Measurements from ENCODE around the gene GLIS1.

The GLIS1 gene

DNA sequence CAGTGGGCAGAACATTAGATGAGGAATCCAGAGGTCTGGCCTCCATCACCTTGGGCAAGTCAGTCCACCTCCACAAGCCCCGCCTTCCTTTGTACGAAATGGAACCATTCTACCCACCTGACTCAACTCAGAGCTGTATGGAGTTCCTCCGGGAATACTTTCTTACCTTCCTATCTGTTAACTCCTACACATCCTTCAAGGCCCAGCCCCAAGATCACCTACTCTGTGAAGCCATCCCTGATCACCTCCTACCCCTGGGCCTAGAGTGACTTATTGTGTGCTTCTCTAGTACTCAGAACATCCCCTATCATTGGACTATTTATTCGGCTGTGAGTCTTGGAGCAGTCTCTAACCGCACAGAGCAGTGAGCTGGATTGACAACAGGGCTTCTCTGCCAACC lies 66.7 kb downstream of the GLIS1 start:
- Histone ChIP-seq H2AFZ (ENCODE audit: low read length) (no peak overlapping the region), H3K36me3 (ENCODE audit: insufficient read depth, low read length) (no peaks in the 10 kb centered on the region), H4K20me1 (ENCODE audit: insufficient read depth, low read length, poor library complexity, severe bottlenecking) (no peaks in the 10 kb centered on the region), H3F3A (ENCODE audit: low read depth) (no peaks in the 10 kb centered on the region), H3K4me3 (ENCODE audit: low read length, poor library complexity, severe bottlenecking) (no peak overlapping the region), H3K27me3 (ENCODE audit: insufficient read depth, low read length, poor library complexity, severe bottlenecking) (no peaks in the 10 kb centered on the region), H3K9ac (ENCODE audit: low read depth, low read length, poor library complexity, severe bottlenecking) (no peak overlapping the region), H3K4me1 (ENCODE audit: insufficient read depth, low read length, poor library complexity, severe bottlenecking) (peaks cover 25% of the 10 kb centered on the region), H3K9me3 (ENCODE audit: insufficient read depth, low read depth, low read length) (no peaks in the 10 kb centered on the region), H3K4me2 (ENCODE audit: low read depth, low read length, poor library complexity, severe bottlenecking) (no peak overlapping the region), H3K9me2 (replicated peaks; ENCODE audit: low read depth, low read length) (no peaks in the 10 kb centered on the region), H3K79me2 (ENCODE audit: insufficient read depth, low read length) (no peaks in the 10 kb centered on the region)
- no peak for TF ChIP-seq EZH2phosphoT487 (IDR thresholded peaks at IDR 0.05; ENCODE audit: borderline replicate concordance)
- TF ChIP-seq, protein P1, sequence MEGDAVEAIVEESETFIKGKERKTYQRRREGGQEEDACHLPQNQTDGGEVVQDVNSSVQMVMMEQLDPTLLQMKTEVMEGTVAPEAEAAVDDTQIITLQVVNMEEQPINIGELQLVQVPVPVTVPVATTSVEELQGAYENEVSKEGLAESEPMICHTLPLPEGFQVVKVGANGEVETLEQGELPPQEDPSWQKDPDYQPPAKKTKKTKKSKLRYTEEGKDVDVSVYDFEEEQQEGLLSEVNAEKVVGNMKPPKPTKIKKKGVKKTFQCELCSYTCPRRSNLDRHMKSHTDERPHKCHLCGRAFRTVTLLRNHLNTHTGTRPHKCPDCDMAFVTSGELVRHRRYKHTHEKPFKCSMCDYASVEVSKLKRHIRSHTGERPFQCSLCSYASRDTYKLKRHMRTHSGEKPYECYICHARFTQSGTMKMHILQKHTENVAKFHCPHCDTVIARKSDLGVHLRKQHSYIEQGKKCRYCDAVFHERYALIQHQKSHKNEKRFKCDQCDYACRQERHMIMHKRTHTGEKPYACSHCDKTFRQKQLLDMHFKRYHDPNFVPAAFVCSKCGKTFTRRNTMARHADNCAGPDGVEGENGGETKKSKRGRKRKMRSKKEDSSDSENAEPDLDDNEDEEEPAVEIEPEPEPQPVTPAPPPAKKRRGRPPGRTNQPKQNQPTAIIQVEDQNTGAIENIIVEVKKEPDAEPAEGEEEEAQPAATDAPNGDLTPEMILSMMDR (conservative IDR thresholded peaks at IDR 0.05; ENCODE audit: low read length): no peak

DNA sequence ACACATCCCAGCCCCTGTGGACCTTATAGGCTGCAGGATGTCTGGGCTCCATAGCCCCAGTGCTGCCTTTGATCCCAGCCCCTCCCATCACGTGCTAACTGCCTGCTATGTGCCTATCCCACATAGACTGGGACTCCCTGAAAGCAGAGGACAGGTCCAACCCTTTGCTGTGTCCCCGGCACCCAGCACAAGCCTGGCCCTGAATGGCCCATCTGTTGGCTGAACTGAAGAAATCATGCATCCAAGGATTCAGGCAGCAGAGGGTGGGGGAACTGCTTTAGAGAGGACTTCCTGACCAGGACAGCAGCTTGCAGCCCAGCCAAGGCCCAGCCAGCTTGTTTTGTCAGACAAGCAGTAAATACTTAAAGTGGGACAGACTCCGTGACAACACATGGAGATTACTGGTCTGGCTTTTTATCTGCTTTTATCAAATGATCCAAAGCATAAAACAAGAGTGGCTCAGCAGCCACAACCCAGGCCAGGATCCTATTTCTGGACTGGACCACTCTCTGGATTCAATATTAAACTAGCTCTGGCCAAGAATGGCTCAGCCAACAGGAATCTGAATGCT lies 69.3 kb downstream of the GLIS1 start:
- Histone ChIP-seq H3K4me3 (ENCODE audit: low read length, poor library complexity, severe bottlenecking) (no peak overlapping the region), H3K79me2 (ENCODE audit: insufficient read depth, low read length) (no peaks in the 10 kb centered on the region), H3K9ac (ENCODE audit: low read depth, low read length, poor library complexity, severe bottlenecking) (peak overlapping the region; percentile 3), H3F3A (ENCODE audit: low read depth) (no peaks in the 10 kb centered on the region), H3K9me3 (ENCODE audit: insufficient read depth, low read depth, low read length) (no peaks in the 10 kb centered on the region), H3K9me2 (replicated peaks; ENCODE audit: low read depth, low read length) (no peaks in the 10 kb centered on the region), H3K4me1 (ENCODE audit: insufficient read depth, low read length, poor library complexity, severe bottlenecking) (peaks cover 31% of the 10 kb centered on the region), H3K27me3 (ENCODE audit: insufficient read depth, low read length, poor library complexity, severe bottlenecking) (no peaks in the 10 kb centered on the region), H4K20me1 (ENCODE audit: insufficient read depth, low read length, poor library complexity, severe bottlenecking) (no peaks in the 10 kb centered on the region), H2AFZ (ENCODE audit: low read length) (peak overlapping the region; percentile 25; the same call in 1 of the 2 replicates), H3K4me2 (ENCODE audit: low read depth, low read length, poor library complexity, severe bottlenecking) (no peak overlapping the region), H3K36me3 (ENCODE audit: insufficient read depth, low read length) (no peaks in the 10 kb centered on the region)
- TF ChIP-seq, protein P1 (conservative IDR thresholded peaks at IDR 0.05; ENCODE audit: low read length): no peak
- no peak for TF ChIP-seq EZH2phosphoT487 (IDR thresholded peaks at IDR 0.05; ENCODE audit: borderline replicate concordance)

DNA sequence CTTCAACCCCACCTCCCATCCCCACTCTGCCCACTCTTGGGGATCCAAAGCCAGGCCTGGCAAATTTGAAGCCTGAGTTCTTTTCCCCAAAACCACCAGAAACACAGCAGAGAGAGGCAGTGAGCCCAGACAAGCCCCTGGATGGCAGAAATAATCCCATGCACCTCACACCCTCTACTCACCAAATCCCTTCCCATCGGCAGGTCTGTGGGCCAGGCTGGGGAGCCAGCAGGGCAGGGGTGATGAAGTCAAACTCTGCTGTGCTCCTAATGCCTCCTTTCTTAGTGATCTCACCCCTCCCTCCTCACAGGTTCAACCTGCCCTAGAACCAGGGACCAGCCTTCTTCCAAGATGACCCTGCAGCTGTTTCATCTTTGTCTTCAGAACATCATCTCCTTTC lies 72.4 kb downstream of the GLIS1 start:
- no peaks in the 10 kb centered on the region for H3F3A ChIP-seq (ENCODE audit: low read depth)
- no peaks in the 10 kb centered on the region for H3K36me3 ChIP-seq (ENCODE audit: insufficient read depth, low read length)
- no peaks in the 10 kb centered on the region for H3K9me3 ChIP-seq (ENCODE audit: insufficient read depth, low read depth, low read length)
- no peak overlapping the region for H3K4me2 ChIP-seq (ENCODE audit: low read depth, low read length, poor library complexity, severe bottlenecking)
- H3K9me2 ChIP-seq (replicated peaks; ENCODE audit: low read depth, low read length): no peaks in the 10 kb centered on the region
- peaks cover 31% of the 10 kb centered on the region for H3K4me1 ChIP-seq (ENCODE audit: insufficient read depth, low read length, poor library complexity, severe bottlenecking)
- no peak overlapping the region for H3K9ac ChIP-seq (ENCODE audit: low read depth, low read length, poor library complexity, severe bottlenecking)
- no peaks in the 10 kb centered on the region for H3K79me2 ChIP-seq (ENCODE audit: insufficient read depth, low read length)
- no peaks in the 10 kb centered on the region for H3K27me3 ChIP-seq (ENCODE audit: insufficient read depth, low read length, poor library complexity, severe bottlenecking)
- no peaks in the 10 kb centered on the region for H4K20me1 ChIP-seq (ENCODE audit: insufficient read depth, low read length, poor library complexity, severe bottlenecking)
- H3K4me3 ChIP-seq (ENCODE audit: low read length, poor library complexity, severe bottlenecking): no peak overlapping the region
- H2AFZ ChIP-seq (ENCODE audit: low read length): no peak overlapping the region
- TF ChIP-seq EZH2phosphoT487 (IDR thresholded peaks at IDR 0.05; ENCODE audit: borderline replicate concordance): no peak
- TF ChIP-seq, protein P1 (conservative IDR thresholded peaks at IDR 0.05; ENCODE audit: low read length): no peak
